Prostate gland (tissue), 2 donors: ENCODE results near the gene NLRC5.

Source experiments
- CTCF ChIP-seq, 4 experiments: fragments of 200-600 bp in 2 of 4; fragments of 450-650 bp in 2 of 4; sonication (generic) in 2 of 4; IDR thresholded peaks; 1 replicate in 3 of 4; 2 replicates in 1 of 4; pipeline ENCODE4 v1.5.1; 2016 to 2019; ENCODE audit warnings: antibody characterized with exemption in 4 of 4, mild to moderate bottlenecking in 2 of 4, moderate library complexity in 2 of 4
- POLR2A ChIP-seq: fragments of 450-650 bp; IDR thresholded peaks from one replicate; pipeline ENCODE4 v1.6.1; 2016; ENCODE audit warnings: antibody characterized with exemption, mild to moderate bottlenecking
- POLR2AphosphoS5 ChIP-seq: sonication (generic); formaldehyde crosslinking; IDR thresholded peaks from one replicate; pipeline ENCODE4 v1.6.1; 2017; ENCODE audit warnings: antibody characterized with exemption

- TF ChIP-seq CTCF (IDR thresholded peaks at IDR 0.05) (no peak), POLR2A (no peak), POLR2AphosphoS5 (no peak)
Measured at GRCh38 chr16:56982695-56983094, 6.7 kb upstream of the NLRC5 start.
